Hepatocyte (in vitro differentiated cells): ENCODE data around the gene SCD5. TPM values are rescaled to one million over a fixed set of nuclear protein-coding genes. Genes with fewer than 3 reads are reported as not detected.

Experiments
- DNase-seq: peaks from one replicate; pipeline ENCODE4 v3.0.0-alpha.2; 2016; ENCODE audit warnings: low spot score
- H2AFZ ChIP-seq: fragments of 200-600 bp; sonication (generic); 2 replicates; pipeline ENCODE4 v1.6.0; 2016; ENCODE audit warnings: antibody characterized with exemption, mild to moderate bottlenecking
- H3K27ac ChIP-seq: fragments of 200-600 bp; sonication (generic); 2 replicates; pipeline ENCODE4 v1.5.1; 2016; ENCODE audit warnings: mild to moderate bottlenecking
- H3K27me3 ChIP-seq: fragments of 200-600 bp; sonication (generic); 2 replicates; pipeline ENCODE4 v1.6.1; 2016
- H3K36me3 ChIP-seq: fragments of 200-600 bp; sonication (generic); replicated peaks from 2 replicates; pipeline ENCODE4 v1.5.1; 2016; ENCODE audit warnings: low read depth; ENCODE audit not compliant: insufficient read depth
- H3K4me1 ChIP-seq: fragments of 200-600 bp; sonication (generic); 2 replicates; pipeline ENCODE4 v1.5.1; 2016; ENCODE audit warnings: mild to moderate bottlenecking, moderate library complexity; ENCODE audit not compliant: insufficient read depth
- H3K4me2 ChIP-seq: fragments of 200-600 bp; sonication (generic); 2 replicates; pipeline ENCODE4 v1.6.0; 2016
- H3K4me3 ChIP-seq: fragments of 200-600 bp; sonication (generic); 2 replicates; pipeline ENCODE4 v1.5.1; 2016; ENCODE audit warnings: mild to moderate bottlenecking
- H3K79me2 ChIP-seq: fragments of 200-600 bp; sonication (generic); 2 replicates; pipeline ENCODE4 v1.6.0; 2017; ENCODE audit warnings: mild to moderate bottlenecking
- H3K9me2 ChIP-seq: fragments of 200-600 bp; sonication (generic); replicated peaks from 2 replicates; pipeline ENCODE4 v1.6.0; 2017; ENCODE audit warnings: mild to moderate bottlenecking; ENCODE audit not compliant: insufficient read depth
- H3K9me3 ChIP-seq: fragments of 200-600 bp; sonication (generic); 2 replicates; pipeline ENCODE4 v1.5.1; 2016; ENCODE audit warnings: low read depth, mild to moderate bottlenecking
- H4K20me1 ChIP-seq: fragments of 200-600 bp; sonication (generic); 2 replicates; pipeline ENCODE4 v1.6.0; 2016; ENCODE audit warnings: mild to moderate bottlenecking; ENCODE audit not compliant: insufficient read depth, poor library complexity, severe bottlenecking
- EZH2 ChIP-seq: fragments of 200-600 bp; sonication (generic); IDR thresholded peaks from 2 replicates; pipeline ENCODE4 v1.6.1; 2016; ENCODE audit warnings: antibody characterized with exemption, mild to moderate bottlenecking, borderline replicate concordance
- EZH2phosphoT487 ChIP-seq: fragments of 200-600 bp; sonication (generic); IDR thresholded peaks from one replicate; pipeline ENCODE4 v1.6.1; 2018; ENCODE audit warnings: antibody characterized with exemption, mild to moderate bottlenecking, low read depth, moderate library complexity; ENCODE audit not compliant: unreplicated experiment, severe bottlenecking
- WGBS: methylation state at CpG from one replicate; pipeline ENCODE4 v1.1.6; 2016; ENCODE audit warnings: low lambda C conversion rate; ENCODE audit errors: missing lambda C conversion rate; 5-methylcytosine and 5-hydroxymethylcytosine counted together
- polyA plus RNA-seq: library from polyadenylated mRNA; unstranded; fragments of >200 nt; fragmentation: Nextera tagmentation; extraction: Ambion mirVana; gene quantifications from 2 replicates; pipeline ENCODE4 v1.2.1, GENCODE V29; 2016
- total RNA-seq: library from RNA; depleted of rRNA; stranded (reverse); fragments of >200 nt; gene quantifications from 2 replicates; pipeline ENCODE4 v1.2.3, GENCODE V29; 2014
- TF ChIP-seq, protein P1 (sequence below): fragments of 200-600 bp; sonication (generic); IDR thresholded peaks from 2 replicates; pipeline ENCODE4 v1.5.1; 2016; ENCODE audit warnings: antibody characterized with exemption, mild to moderate bottlenecking; ENCODE audit not compliant: poor library complexity

SCD5 gene
- total and polyA plus RNA-seq, 2 experiments from 2014 or later, result 6.4 to 19.2 TPM

DNA sequence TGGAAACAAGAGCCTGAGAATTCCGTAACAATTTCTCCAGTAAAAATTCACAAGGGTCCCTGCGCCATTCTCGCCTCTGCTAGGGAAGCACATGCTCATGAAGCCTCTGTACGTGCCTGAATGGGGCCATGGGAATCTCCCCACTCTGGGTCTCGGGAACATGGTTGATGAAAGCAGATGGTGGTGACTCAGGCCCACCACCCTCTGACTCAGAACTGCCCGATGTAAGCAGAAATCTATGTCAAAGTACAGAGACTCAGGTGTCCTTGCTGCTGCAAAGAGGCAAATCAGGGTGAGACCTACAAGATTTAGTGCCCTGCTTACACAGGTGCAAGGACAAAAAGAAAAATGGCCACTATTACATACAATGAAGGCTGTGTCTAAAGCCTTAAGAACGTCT is 65.0 kb downstream of the SCD5 start:
- TF ChIP-seq, protein P1, sequence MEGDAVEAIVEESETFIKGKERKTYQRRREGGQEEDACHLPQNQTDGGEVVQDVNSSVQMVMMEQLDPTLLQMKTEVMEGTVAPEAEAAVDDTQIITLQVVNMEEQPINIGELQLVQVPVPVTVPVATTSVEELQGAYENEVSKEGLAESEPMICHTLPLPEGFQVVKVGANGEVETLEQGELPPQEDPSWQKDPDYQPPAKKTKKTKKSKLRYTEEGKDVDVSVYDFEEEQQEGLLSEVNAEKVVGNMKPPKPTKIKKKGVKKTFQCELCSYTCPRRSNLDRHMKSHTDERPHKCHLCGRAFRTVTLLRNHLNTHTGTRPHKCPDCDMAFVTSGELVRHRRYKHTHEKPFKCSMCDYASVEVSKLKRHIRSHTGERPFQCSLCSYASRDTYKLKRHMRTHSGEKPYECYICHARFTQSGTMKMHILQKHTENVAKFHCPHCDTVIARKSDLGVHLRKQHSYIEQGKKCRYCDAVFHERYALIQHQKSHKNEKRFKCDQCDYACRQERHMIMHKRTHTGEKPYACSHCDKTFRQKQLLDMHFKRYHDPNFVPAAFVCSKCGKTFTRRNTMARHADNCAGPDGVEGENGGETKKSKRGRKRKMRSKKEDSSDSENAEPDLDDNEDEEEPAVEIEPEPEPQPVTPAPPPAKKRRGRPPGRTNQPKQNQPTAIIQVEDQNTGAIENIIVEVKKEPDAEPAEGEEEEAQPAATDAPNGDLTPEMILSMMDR, result no peak
- Histone ChIP-seq H4K20me1 (no peaks in the 10 kb centered on the region), H3K36me3 (no peaks in the 10 kb centered on the region), H3K4me2 (no peak overlapping the region), H3K9me2 (no peaks in the 10 kb centered on the region), H3K27ac (no peak overlapping the region), H3K9me3 (no peaks in the 10 kb centered on the region), H3K79me2 (no peaks in the 10 kb centered on the region), H2AFZ (no peak overlapping the region), H3K4me1 (no peaks in the 10 kb centered on the region), H3K4me3 (no peak overlapping the region), H3K27me3 (no peaks in the 10 kb centered on the region)
- 76% methylated on average over 7 of the region's 7 CpGs for WGBS
- DNase-seq, result peak; percentile 32

DNA sequence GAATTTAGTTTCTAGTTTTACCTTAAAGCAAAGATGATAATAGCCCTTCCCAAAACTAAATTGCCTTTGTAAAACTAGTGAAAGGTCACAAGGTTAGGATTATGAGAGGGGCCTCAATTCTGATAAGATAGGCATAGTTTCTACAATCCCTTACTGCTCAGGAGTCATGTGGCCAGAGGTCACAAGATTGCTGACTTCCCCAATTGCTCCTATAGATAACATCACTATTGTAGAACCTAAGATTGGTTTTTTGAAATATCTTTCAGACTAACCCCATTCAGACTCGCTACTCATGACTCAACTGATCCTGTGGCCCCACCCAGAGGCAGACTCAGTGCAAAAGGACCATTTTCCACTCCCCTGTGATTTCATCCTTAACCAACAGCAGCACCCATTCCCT is 70.3 kb downstream of the SCD5 start:
- Histone ChIP-seq H3K36me3 (no peaks in the 10 kb centered on the region), H3K79me2 (no peaks in the 10 kb centered on the region), H3K27ac (no peak overlapping the region), H3K9me2 (no peaks in the 10 kb centered on the region), H3K4me1 (no peaks in the 10 kb centered on the region), H3K27me3 (no peaks in the 10 kb centered on the region), H3K4me2 (no peak overlapping the region), H4K20me1 (no peaks in the 10 kb centered on the region), H3K4me3 (no peak overlapping the region), H2AFZ (no peak overlapping the region), H3K9me3 (no peaks in the 10 kb centered on the region)
- WGBS, result 60% methylated on average over 1 of the region's 1 CpG
- TF ChIP-seq EZH2 (no peak), EZH2phosphoT487 (no peak)
- TF ChIP-seq, protein P1, result no peak
- DNase-seq, result no peak

DNA sequence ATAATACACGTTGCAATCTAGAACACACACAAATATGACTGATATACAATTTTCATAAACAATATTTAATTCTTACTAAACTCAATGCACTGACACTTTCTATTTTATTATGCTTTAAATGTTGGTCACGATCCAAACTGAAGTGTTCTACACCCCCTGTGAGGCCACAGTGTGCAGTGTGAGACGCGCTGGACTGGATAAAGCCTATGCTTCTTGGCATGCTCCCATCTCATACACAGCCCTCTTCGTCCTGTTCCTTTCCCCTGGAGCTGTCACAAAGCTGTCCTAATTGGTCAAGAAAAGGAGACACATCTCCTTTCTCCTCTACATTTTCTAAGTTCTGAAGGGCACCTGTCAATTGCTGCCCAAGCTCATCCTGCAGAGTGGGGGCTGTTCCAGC is 72.0 kb downstream of the SCD5 start:
- WGBS, result 89% methylated on average over 5 of the region's 5 CpGs
- no peak for TF ChIP-seq EZH2phosphoT487
- TF ChIP-seq EZH2, result no peak
- TF ChIP-seq, protein P1, result no peak
- Histone ChIP-seq H2AFZ (no peak overlapping the region), H4K20me1 (no peaks in the 10 kb centered on the region), H3K79me2 (no peaks in the 10 kb centered on the region), H3K27me3 (no peaks in the 10 kb centered on the region), H3K9me2 (no peaks in the 10 kb centered on the region), H3K27ac (no peak overlapping the region), H3K9me3 (no peaks in the 10 kb centered on the region), H3K4me2 (no peak overlapping the region), H3K4me1 (no peaks in the 10 kb centered on the region), H3K36me3 (no peaks in the 10 kb centered on the region), H3K4me3 (no peak overlapping the region)
- no peak for DNase-seq

GRCh38 chr4:82721819-82722423 is 76.7 kb downstream of the SCD5 start:
- no peak overlapping the region for H3K27ac ChIP-seq
- WGBS, result 60% methylated on average over 2 of the region's 2 CpGs

More at GRCh38 chr4:82721819-82722423, 76.7 kb downstream of the SCD5 start:
- no peaks in the 10 kb centered on the region for H3K9me2 ChIP-seq
- no peak overlapping the region for H3K4me3 ChIP-seq
- H3K27me3 ChIP-seq, result no peaks in the 10 kb centered on the region
- TF ChIP-seq, protein P1, result peak; percentile 48
- no peak for TF ChIP-seq EZH2phosphoT487
- no peak overlapping the region for H3K4me2 ChIP-seq
- H3K79me2 ChIP-seq, result no peaks in the 10 kb centered on the region
- no peaks in the 10 kb centered on the region for H3K9me3 ChIP-seq
- no peaks in the 10 kb centered on the region for H3K4me1 ChIP-seq
- no peaks in the 10 kb centered on the region for H4K20me1 ChIP-seq
- peak; percentile 65 for DNase-seq
- no peak overlapping the region for H2AFZ ChIP-seq
- no peaks in the 10 kb centered on the region for H3K36me3 ChIP-seq
